Pancreas (tissue), 10 donors: ENCODE data around the gene MRPS34. TPM values are rescaled to one million over a fixed set of nuclear protein-coding genes. Genes with fewer than 3 reads are reported as not detected.

Source experiments
- ATAC-seq, 4 donors: fragments of 200-7000 bp; cut with Tn5 transposase; one replicate each; pipeline versions ENCODE4 v1.8.0 to v1.9.1; 2020; ENCODE audit warnings: mild to moderate bottlenecking in 4 of 4, moderate library complexity in 4 of 4
- DNase-seq, 6 donors: peaks; one replicate each; pipeline ENCODE4 v3.0.0-alpha.2; 2020
- FAIRE-seq: peaks from 2 replicates; lab custom pipeline; 2012; peaks lifted over from hg19 to GRCh38; lab: Jason Lieb, UNC
- H3K27ac ChIP-seq, 4 donors: fragments of 200-600 bp; sonication (generic); 1 replicate in 3 of 4; 2 replicates in 1 of 4; pipeline versions ENCODE4 v1.5.0 to v1.8.0; 2020
- H3K27me3 ChIP-seq, 4 donors: fragments of 200-600 bp; one replicate each; pipeline ENCODE4 v1.8.0; 2021
- H3K36me3 ChIP-seq, 3 donors: fragments of 200-600 bp; sonication (generic) in 1 of 3; one replicate each; pipeline versions ENCODE4 v1.5.0 to v1.8.0; 2020 to 2021
- H3K4me1 ChIP-seq, 3 donors: fragments of 200-600 bp; one replicate each; pipeline ENCODE4 v1.8.0; 2021
- H3K4me3 ChIP-seq, 4 donors: fragments of 200-600 bp; sonication (generic) in 2 of 4; one replicate each; pipeline versions ENCODE4 v1.5.0 to v1.8.0; 2020 to 2021
- H3K9me3 ChIP-seq, 4 donors: fragments of 200-600 bp; one replicate each; pipeline ENCODE4 v1.8.0; 2021
- CTCF ChIP-seq, 4 donors: fragments of 200-600 bp; sonication (generic) in 3 of 4; IDR thresholded peaks; one replicate each; pipeline versions ENCODE4 v1.5.0 to v1.8.0; 2021; ENCODE audit warnings: antibody characterized with exemption in 4 of 4
- WGBS, 2 donors: extraction: QIAGEN DNeasy Blood & Tissue Kit; methylation state at CpG; one replicate each; pipeline ENCODE4 v1.1.7; 2013; 5-methylcytosine and 5-hydroxymethylcytosine counted together
- intact Hi-C, 3 donors: fragments of 100-400 bp; cut with DNase I; formaldehyde crosslinking; loops; one replicate each; pipeline versions ENCODE4 v1.11.1 to v1.14.2; 2022
- polyA plus RNA-seq, 2 donors: library from polyadenylated mRNA; stranded (reverse); fragments of 200-250 nt; gene quantifications; one replicate each; pipeline ENCODE4 v1.2.3, GENCODE V29; 2013
- total RNA-seq, 6 donors: library from RNA; stranded (reverse); fragmentation: NEBNext Ultra II Directional in 4 of 6; extraction: Animal tissue kit (Norgen Biotek cat#: 25700) in 4 of 6; gene quantifications; one replicate each; pipeline versions ENCODE4 v1.2.1 to v1.2.4, GENCODE V29; 2021 to 2023
- donor health status: healthy with polysubstance abuse.
- donor health status: DM: no; HTN: no; CAD: no; lungs with moderate emphysema.
- donor health status: DM: no; HTN: no; CAD: no.
- donor health status: control.
- donor health status: control.
- donor health status: Bipolar disorder and iron deficiency.
- donor health status: DM: yes; HTN: yes; CAD: no.
- donor health status: DM: no; HTN: no; CAD: no.
- donor health status: DM: no; HTN: no; CAD: no.
- donor health status: DM: yes; HTN: yes; CAD: no.

Gene MRPS34
- total and polyA plus RNA-seq, 8 donors = 42.4 to 84.1 (median 58.3) TPM

GRCh38 chr16:1752853-1753252 lies 20.1 kb downstream of the MRPS34 start:
- intact Hi-C loops = no loop called here
- H3K4me1 ChIP-seq = no peaks in the 10 kb centered on the region
- no peak overlapping the region for H3K4me3 ChIP-seq
- H3K27me3 ChIP-seq = no peaks in the 10 kb centered on the region
- no peak for FAIRE-seq
- TF ChIP-seq CTCF (IDR thresholded peaks at IDR 0.05) = no peak
- H3K27ac ChIP-seq = no peak overlapping the region
- peaks cover 0 to 33% (median 20%) of the 10 kb centered on the region in 3 donors for H3K36me3 ChIP-seq
- DNase-seq = peak in 1 of 6 donors; percentile 39
- 93 to 94% methylated on average over 14 of the region's 14 CpGs for WGBS, 2 donors
- ATAC-seq = no peak
- H3K9me3 ChIP-seq = no peaks in the 10 kb centered on the region

GRCh38 chr16:1751946-1752345 lies 21.0 kb downstream of the MRPS34 start:
- no peak overlapping the region for H3K4me3 ChIP-seq
- TF ChIP-seq CTCF (IDR thresholded peaks at IDR 0.05) = no peak
- intact Hi-C loops = no loop called here
- FAIRE-seq (no peak), ATAC-seq (no peak), DNase-seq (peak in 1 of 6 donors; percentile 11)
- no peaks in the 10 kb centered on the region for H3K27me3 ChIP-seq
- H3K4me1 ChIP-seq = no peaks in the 10 kb centered on the region
- H3K36me3 ChIP-seq = peaks cover 0 to 40% (median 20%) of the 10 kb centered on the region in 3 donors
- no peak overlapping the region for H3K27ac ChIP-seq
- H3K9me3 ChIP-seq = no peaks in the 10 kb centered on the region
- 95 to 96% methylated on average over 16 of the region's 16 CpGs for WGBS, 2 donors

- no peak for TF ChIP-seq CTCF (IDR thresholded peaks at IDR 0.05)
- Histone ChIP-seq H3K9me3 (no peaks in the 10 kb centered on the region), H3K4me3 (no peak overlapping the region), H3K27ac (no peak overlapping the region), H3K36me3 (peaks cover 0 to 44% (median 20%) of the 10 kb centered on the region in 3 donors), H3K4me1 (no peaks in the 10 kb centered on the region), H3K27me3 (no peaks in the 10 kb centered on the region)
- FAIRE-seq = no peak
- no peak for DNase-seq
- no peak for ATAC-seq
- intact Hi-C loops = no loop called here
- WGBS, 2 donors = 95% methylated on average over 29 of the region's 29 CpGs
These were observed 23.5 kb downstream of the MRPS34 start for GRCh38 chr16:1749152-1750117.

GRCh38 chr16:1747934-1748333 lies 25.0 kb downstream of the MRPS34 start:
- H3K36me3 ChIP-seq = peaks cover 0 to 50% (median 20%) of the 10 kb centered on the region in 3 donors
- no peak overlapping the region for H3K27ac ChIP-seq
- intact Hi-C loops = no loop called here
- no peak overlapping the region for H3K4me3 ChIP-seq
- 88 to 92% methylated on average over 11 of the region's 11 CpGs for WGBS, 2 donors
- no peaks in the 10 kb centered on the region for H3K4me1 ChIP-seq
- no peak for ATAC-seq
- H3K9me3 ChIP-seq = no peaks in the 10 kb centered on the region
- no peak for FAIRE-seq
- no peaks in the 10 kb centered on the region for H3K27me3 ChIP-seq
- DNase-seq = no peak
- no peak for TF ChIP-seq CTCF (IDR thresholded peaks at IDR 0.05)
